ENCODE measurements around the gene VAC14.

The VAC14 gene

GRCh38 chr16:70764632-70765031, 36.3 kb downstream of the VAC14 start:
- in situ Hi-C loops (cut with MboI; ENCODE audit: low sequenced_read_pairs) = no loop called here

GRCh38 chr16:70760221-70760620, 40.7 kb downstream of the VAC14 start:
- in situ Hi-C loops (cut with MboI; ENCODE audit: low sequenced_read_pairs) = no loop called here

- in situ Hi-C loops (cut with MboI; ENCODE audit: low sequenced_read_pairs) = no loop called here
Observed at GRCh38 chr16:70759666-70760065, 41.3 kb downstream of the VAC14 start.

DNA sequence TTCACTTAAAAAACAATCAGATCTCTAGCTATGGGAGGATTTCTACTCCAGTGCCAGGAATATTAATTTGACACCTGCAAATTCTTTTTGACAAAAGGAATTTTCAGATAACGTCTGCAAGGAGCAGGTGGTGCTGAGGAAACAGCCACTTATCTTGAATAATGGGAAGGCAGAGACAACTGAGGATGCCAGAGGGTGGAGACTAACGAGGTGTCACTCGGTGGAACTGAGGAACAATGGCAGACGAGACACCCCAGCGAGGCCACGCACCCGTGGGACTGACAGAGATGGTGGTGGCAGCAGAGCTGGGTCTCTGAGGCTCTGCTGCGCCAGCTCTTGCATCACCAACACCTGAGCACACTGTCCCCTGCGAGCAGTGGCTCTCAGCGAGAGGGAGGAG, 42.2 kb downstream of the VAC14 start:
- in situ Hi-C loops (cut with MboI; ENCODE audit: low sequenced_read_pairs) = no loop called here

- in situ Hi-C loops (cut with MboI; ENCODE audit: low sequenced_read_pairs) = no loop called here
Observed at GRCh38 chr16:70757183-70757582, 43.8 kb downstream of the VAC14 start.

GRCh38 chr16:70756071-70756470, 44.9 kb downstream of the VAC14 start:
- in situ Hi-C loops (cut with MboI; ENCODE audit: low sequenced_read_pairs) = no loop called here

- in situ Hi-C loops (cut with MboI; ENCODE audit: low sequenced_read_pairs) = no loop called here
Observed at GRCh38 chr16:70754851-70755600, 45.9 kb downstream of the VAC14 start.

- in situ Hi-C loops (cut with MboI; ENCODE audit: low sequenced_read_pairs) = no loop called here
Observed at GRCh38 chr16:70754371-70754770, 46.6 kb downstream of the VAC14 start.

DNA sequence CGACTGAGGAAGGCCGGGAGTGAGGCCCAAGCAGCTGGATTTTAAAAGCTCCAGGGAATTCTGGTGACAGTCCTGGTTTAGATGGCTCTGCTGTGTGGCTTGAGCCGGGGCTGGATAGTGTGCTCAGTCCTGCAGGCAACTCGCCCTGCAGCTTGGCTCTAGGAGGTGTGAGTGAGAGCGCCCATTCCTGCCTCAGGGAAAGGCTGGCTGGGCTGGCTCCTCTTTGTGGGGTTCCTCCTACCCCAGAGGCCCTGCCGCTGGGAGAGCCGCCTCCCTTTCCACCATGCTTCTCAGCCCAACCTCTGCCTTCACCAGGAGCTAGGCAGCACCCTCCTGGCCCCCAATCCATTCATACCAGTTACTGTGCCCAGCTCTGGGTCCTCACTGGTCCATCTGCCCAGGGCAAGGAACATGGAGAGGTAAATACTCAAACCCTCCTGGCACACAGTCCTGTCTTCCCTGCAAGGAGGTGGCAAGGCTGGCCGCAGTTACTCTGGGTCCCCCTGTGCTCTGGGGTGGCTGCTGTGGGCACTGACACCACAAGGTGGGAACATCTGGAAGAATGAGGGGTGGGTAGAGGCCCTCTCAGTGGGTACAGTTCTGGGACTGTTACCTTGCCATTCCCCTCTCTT, 47.1 kb downstream of the VAC14 start:
- in situ Hi-C loops (cut with MboI; ENCODE audit: low sequenced_read_pairs) = no loop called here

DNA sequence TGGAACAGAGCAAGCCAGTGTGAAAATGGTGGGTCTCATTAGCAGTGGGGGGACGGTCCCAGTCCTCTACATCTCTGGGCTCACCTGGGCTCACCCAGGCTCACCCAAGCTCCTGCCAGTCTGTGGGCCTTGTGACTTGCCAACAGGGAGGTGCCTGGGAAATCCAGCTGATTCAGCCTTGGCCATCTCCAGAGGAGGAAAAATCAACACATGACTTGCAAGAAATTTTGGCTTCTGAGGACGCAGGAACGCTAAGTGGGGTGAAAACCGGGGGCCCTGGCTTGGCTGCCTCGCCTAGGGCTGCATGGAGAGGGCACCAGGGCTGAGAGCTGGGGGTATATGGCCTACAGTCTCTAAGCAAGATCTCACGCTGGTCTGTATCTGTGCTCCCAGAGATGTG, 47.7 kb downstream of the VAC14 start:
- in situ Hi-C loops (cut with MboI; ENCODE audit: low sequenced_read_pairs) = no loop called here

- in situ Hi-C loops (cut with MboI; ENCODE audit: low sequenced_read_pairs) = no loop called here
Observed at GRCh38 chr16:70752426-70752825, 48.5 kb downstream of the VAC14 start.

DNA sequence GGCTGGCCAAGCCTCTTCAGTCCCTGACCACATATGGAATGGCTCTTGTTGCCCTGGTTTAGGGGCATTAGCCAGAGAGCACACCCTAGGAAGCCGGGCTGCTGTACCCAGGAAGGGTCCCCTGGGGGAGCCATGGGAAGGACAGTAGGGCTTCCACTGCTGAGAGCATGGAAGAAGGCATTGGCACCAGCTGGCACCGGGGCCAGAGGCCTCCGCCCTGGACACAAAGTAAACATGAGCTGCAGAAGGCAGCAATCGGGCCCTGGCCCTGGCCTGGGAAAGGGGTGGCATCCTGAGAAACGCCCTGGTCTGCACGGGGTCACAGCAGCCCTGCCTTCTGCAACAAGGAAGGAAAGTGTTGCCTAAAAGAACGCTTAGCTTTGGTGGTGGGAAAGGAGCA, 49.4 kb downstream of the VAC14 start:
- in situ Hi-C loops (cut with MboI; ENCODE audit: low sequenced_read_pairs) = no loop called here

DNA sequence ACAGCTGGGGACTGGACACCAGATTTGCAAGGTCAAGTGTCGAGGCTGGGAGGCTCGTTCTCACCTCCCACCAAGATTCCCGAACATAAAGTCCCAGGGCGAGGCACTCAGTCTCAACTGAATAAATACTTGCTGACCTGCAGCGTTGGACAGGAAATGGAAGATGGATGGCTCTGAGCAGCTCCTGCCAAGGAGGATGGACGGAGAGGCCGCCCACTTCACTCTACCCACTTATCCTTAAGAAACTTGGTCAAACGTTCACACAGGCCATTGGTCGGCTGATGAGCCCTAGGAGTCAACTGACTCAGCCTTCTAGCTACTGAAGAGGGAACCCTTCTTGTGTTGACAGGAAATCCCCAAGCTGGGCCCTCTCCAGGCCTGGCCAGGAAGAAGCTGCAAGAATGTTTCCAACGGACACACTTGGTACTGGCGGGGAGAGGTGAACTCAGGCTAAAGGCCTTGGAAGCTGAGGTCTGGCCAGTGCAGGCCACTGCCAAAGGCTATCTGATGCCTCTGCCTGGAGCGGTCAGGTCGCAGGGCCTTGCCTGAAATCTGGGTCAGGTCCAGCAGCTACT, 50.0 kb downstream of the VAC14 start:
- in situ Hi-C loops (cut with MboI; ENCODE audit: low sequenced_read_pairs) = no loop called here

DNA sequence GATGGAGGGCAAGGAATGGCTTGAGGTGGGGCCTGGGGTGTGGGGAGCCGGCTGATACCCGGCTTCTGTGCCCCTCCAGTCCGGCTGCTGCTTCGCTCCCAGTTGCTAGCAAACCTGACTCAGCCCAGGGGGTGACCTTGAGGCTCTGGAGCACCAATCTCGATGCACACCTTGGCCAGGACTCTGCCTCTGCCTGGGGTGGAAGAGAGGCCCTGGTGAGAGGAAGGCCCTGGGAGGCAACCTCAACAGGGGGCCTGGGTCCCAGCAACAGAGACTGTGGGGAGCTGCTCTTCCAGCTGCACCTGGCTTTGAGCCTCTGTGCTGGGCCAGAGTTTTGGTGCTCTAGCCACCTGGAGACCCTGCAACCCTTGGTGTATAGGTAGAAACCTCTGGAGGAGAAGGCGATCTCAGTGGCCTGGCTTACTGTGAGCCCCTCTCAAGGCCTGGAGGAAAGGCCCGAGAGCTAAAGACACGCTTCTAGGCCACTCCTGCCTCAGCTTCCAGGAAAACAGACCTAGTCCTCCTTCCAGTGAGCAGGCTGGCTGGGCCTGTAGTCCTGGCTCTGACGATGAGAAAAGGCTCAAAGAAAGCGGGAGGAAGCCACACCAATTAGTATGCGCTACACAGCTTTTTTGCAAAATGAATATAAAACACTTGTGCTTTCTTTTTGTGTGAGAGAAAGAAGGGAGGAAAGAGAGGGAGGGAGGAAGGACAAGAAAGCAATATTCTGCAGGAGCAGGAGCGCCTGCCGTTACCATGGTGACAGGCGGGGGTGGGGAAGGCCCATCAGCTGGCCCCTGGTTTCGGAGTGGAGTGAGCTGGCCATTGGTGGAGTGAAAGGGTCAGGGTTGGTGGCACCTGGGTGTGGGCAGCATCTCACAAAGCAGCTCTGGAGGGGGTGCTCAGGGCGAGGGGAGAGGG, 51.0 kb downstream of the VAC14 start:
- in situ Hi-C loops (cut with MboI; ENCODE audit: low sequenced_read_pairs) = no loop called here

DNA sequence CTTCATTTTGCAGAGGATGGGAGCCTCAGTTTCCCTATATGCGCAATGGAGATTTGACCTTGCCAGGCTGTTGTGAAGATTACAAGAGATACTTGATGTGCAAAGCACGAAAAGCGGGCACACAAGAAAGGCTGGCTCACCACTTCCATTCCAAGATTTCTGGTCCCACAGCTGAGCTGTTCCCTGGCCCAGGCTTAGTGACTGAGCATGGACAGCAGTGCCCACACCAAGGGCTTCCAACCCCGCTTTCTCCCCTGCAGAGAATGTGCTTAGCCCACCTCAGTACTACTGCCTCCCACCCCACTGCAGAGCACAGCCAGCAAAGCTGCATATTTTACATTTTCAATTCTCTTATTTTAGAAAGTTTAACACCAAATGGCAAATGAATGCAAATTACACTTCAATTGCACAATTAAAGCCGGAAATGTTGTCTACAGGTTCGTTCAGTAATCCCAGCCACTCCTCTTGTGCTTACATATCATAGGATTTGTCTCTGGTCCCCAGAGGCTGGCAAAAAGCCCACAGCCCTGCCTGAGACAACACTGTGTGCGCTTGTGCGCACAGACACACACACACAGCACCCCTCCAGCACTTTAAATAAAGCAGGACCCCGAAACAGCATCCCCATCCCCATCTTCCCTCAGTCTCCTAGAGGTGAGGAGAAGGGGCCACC, 51.8 kb downstream of the VAC14 start:
- in situ Hi-C loops (cut with MboI; ENCODE audit: low sequenced_read_pairs) = no loop called here

- in situ Hi-C loops (cut with MboI; ENCODE audit: low sequenced_read_pairs) = no loop called here
Observed at GRCh38 chr16:70747703-70748631, 53.0 kb downstream of the VAC14 start.

- in situ Hi-C loops (cut with MboI; ENCODE audit: low sequenced_read_pairs) = no loop called here
Observed at GRCh38 chr16:70746708-70747424, 54.1 kb downstream of the VAC14 start.

DNA sequence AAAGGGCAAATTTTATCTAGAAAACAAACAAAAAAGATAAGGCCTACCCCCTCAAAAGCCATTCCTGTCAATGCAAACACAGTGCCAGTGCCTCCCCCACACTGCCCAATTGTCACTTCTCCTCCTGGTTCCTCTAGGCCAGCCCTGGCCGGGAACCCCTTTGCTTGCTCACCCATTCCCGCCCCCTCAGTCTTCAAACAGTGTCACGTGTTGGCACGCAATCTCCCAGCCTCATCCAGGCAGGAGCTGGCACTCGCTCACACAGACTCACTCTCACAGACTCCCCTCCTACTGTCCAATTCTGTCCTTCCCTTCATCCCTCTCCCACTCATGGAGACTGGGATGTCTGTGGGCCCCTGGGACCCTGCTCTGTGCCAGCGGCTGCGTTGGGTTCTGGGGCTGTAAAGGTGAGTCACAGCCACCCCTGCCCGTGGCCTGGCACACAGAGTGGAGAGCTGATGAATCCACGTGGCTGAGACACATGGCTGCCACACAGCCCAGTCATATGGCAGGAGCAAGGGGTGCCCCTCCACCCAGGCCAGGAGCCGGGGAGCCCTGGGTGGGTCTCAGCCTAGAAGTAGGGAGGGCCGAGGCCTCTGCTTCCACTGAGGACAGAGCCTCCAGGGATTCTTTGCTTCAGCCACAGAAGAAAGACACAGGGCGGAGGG, 54.8 kb downstream of the VAC14 start:
- in situ Hi-C loops (cut with MboI; ENCODE audit: low sequenced_read_pairs) = no loop called here

All from hTERT RPE-1 (cell line).